Upper lobe of right lung (tissue), 1 donor: ENCODE measurements around the gene TXNDC17. TPM values are rescaled to one million over a fixed set of nuclear protein-coding genes. Genes with fewer than 3 reads are reported as not detected.

ENCODE experiments used
- ATAC-seq: fragments of 200-7000 bp; cut with Tn5 transposase; one replicate; pipeline ENCODE4 v1.9.1; 2020; ENCODE audit warnings: mild to moderate bottlenecking, moderate library complexity
- DNase-seq: peaks from one replicate; pipeline ENCODE4 v3.0.0-alpha.2; 2020
- H3K27ac ChIP-seq: fragments of 200-600 bp; one replicate; pipeline ENCODE4 v1.8.0; 2022
- H3K27me3 ChIP-seq: fragments of 200-600 bp; one replicate; pipeline ENCODE4 v1.8.0; 2022; ENCODE audit warnings: mild to moderate bottlenecking
- H3K36me3 ChIP-seq: fragments of 200-600 bp; one replicate; pipeline ENCODE4 v1.8.0; 2022
- H3K4me1 ChIP-seq: fragments of 200-600 bp; one replicate; pipeline ENCODE4 v1.8.0; 2022
- H3K4me3 ChIP-seq: fragments of 200-600 bp; one replicate; pipeline ENCODE4 v1.8.0; 2022; ENCODE audit warnings: mild to moderate bottlenecking
- H3K9me3 ChIP-seq: fragments of 200-600 bp; one replicate; pipeline ENCODE4 v1.8.0; 2022
- intact Hi-C: fragments of 100-400 bp; cut with DNase I; formaldehyde crosslinking; loops from one replicate; pipeline ENCODE4 v1.11.0; 2022
- total RNA-seq: library from RNA; stranded (reverse); fragmentation: NEBNext Ultra II Directional; extraction: Animal tissue kit (Norgen Biotek cat#: 25700); gene quantifications from one replicate; pipeline ENCODE4 v1.2.1, GENCODE V29; 2021
- TF ChIP-seq, protein P1 (sequence below): fragments of 200-600 bp; IDR thresholded peaks from one replicate; pipeline ENCODE4 v1.8.0; 2022; ENCODE audit warnings: antibody characterized with exemption
- donor health status: DM: no; HTN: yes; CAD: no; lungs with severe emphysema.

TXNDC17 gene
- total RNA-seq, 1 donor from 2014 or later, result 44.6 TPM

DNA sequence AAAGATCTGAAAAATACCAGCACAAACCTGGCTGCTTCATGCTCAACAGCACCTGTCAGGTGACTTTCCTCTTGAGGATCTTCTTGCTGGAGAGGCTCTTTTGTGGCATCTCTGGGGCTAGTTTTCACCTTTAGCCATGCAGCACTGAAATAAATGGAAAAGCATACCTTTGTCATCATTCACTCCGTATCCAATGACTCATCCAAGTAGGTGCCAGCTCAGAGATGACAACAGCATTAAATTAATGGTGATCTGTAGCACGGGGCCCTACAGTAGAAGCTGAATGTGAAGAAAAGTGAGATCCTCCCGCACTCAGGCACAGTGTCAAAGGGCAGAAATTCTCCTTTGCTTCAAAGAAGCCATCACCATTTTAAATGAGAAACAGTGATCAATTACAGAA lies 32.5 kb upstream of the TXNDC17 start:
- no peaks in the 10 kb centered on the region for H3K9me3 ChIP-seq
- H3K4me1 ChIP-seq, result peaks cover 4% of the 10 kb centered on the region
- intact Hi-C loops, result no loop called here
- H3K4me3 ChIP-seq, result no peak overlapping the region
- H3K27me3 ChIP-seq, result no peaks in the 10 kb centered on the region
- TF ChIP-seq, protein P1, sequence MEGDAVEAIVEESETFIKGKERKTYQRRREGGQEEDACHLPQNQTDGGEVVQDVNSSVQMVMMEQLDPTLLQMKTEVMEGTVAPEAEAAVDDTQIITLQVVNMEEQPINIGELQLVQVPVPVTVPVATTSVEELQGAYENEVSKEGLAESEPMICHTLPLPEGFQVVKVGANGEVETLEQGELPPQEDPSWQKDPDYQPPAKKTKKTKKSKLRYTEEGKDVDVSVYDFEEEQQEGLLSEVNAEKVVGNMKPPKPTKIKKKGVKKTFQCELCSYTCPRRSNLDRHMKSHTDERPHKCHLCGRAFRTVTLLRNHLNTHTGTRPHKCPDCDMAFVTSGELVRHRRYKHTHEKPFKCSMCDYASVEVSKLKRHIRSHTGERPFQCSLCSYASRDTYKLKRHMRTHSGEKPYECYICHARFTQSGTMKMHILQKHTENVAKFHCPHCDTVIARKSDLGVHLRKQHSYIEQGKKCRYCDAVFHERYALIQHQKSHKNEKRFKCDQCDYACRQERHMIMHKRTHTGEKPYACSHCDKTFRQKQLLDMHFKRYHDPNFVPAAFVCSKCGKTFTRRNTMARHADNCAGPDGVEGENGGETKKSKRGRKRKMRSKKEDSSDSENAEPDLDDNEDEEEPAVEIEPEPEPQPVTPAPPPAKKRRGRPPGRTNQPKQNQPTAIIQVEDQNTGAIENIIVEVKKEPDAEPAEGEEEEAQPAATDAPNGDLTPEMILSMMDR, result no peak
- H3K36me3 ChIP-seq, result peaks cover 65% of the 10 kb centered on the region
- ATAC-seq (no peak), DNase-seq (no peak)
- H3K27ac ChIP-seq, result no peak overlapping the region

DNA sequence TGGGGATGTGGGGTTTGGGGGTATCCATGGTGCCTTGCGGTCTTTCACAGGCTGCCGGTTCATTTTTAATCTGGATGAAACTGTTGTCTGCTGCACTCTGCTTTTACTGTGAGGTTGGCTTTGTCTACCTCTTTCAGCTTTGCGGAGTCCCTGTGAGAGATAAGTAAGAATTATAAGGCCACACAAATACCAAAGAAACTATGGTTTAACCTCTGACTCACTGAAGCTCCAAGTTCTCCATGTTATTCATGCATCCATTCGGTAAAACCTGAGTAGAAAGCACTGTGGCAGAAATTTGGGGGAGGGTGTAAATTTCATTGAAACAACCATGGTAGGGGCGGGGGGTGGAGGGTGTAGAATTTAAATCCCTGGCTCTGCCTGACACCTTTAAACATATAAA lies 30.8 kb upstream of the TXNDC17 start:
- DNase-seq (no peak), ATAC-seq (no peak)
- no peak overlapping the region for H3K27ac ChIP-seq
- no peak overlapping the region for H3K4me3 ChIP-seq
- intact Hi-C loops, result no loop called here
- TF ChIP-seq, protein P1, result no peak
- H3K9me3 ChIP-seq, result no peaks in the 10 kb centered on the region
- no peaks in the 10 kb centered on the region for H3K27me3 ChIP-seq
- H3K36me3 ChIP-seq, result peaks cover 64% of the 10 kb centered on the region
- no peaks in the 10 kb centered on the region for H3K4me1 ChIP-seq

DNA sequence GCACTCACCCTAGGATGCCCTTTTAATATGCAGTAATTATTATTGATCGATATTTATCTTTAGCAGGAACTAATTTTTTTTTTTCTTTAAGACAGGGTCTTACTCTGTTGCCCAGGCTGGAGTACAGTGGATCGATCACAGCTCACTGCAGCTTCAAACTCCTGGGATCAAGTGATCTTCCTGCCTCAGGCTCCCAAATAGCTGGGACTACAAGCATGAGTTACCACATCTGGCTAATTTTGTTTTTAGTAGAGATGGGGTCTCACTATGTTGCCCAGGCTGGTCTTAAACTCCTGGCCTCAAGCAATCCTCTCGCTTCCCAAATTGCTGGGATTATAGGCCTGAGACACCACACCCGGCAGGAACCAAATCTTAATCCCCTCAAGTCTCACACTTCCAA lies 29.6 kb upstream of the TXNDC17 start:
- Histone ChIP-seq H3K27ac (no peak overlapping the region), H3K36me3 (peaks cover 52% of the 10 kb centered on the region), H3K9me3 (no peaks in the 10 kb centered on the region), H3K27me3 (no peaks in the 10 kb centered on the region), H3K4me3 (no peak overlapping the region), H3K4me1 (no peaks in the 10 kb centered on the region)
- no peak for DNase-seq
- ATAC-seq, result no peak
- TF ChIP-seq, protein P1, result no peak
- intact Hi-C loops, result no loop called here

DNA sequence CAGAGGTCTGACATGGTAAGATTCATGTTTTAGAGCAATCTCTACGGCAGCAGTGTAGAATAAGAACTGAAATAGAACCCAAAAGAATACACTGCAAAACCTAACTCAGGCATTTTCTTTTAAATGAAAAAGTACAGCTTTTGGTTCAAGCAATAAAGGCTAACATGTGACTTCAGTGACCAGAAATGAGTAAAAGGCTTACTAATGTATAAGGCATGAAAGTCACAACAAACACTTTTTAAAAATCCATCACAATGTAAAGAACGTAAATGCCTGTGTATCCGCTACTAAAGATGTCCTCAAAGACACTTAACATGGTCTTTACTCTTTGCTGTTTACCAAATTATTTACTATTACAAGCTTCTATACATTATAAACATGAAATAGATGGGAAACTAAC lies 16.9 kb upstream of the TXNDC17 start:
- no peak for DNase-seq
- intact Hi-C loops, result no loop called here

DNA sequence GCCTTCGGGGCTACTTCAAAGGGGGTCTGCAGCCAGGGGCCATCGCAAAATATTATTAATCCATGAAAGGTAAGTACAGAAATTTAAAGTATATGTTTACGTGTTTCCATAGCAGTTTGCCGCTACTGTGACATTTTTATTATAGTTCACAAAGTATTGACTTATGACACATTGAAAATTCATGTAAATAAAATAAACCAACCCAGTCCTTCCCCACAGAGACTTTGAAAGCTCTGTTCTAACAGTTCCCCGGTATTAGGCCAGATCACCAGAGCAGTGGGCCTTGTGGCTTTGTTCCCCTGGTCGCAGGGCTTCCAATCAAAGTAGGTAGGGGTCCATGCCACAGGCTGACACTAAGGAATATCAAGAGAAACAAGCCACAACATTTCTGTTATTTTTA lies 14.2 kb upstream of the TXNDC17 start:
- no peak for DNase-seq
- TF ChIP-seq, protein P1, result no peak
- no peak for ATAC-seq
- no peaks in the 10 kb centered on the region for H3K4me1 ChIP-seq
- no peak overlapping the region for H3K27ac ChIP-seq
- intact Hi-C loops, result no loop called here
- H3K27me3 ChIP-seq, result no peaks in the 10 kb centered on the region
- no peaks in the 10 kb centered on the region for H3K9me3 ChIP-seq
- no peak overlapping the region for H3K4me3 ChIP-seq
- peaks cover 80% of the 10 kb centered on the region for H3K36me3 ChIP-seq

More for the DNA sequence above, 16.9 kb upstream of the TXNDC17 start:
- TF ChIP-seq, protein P1, result no peak
- Histone ChIP-seq H3K27ac (no peak overlapping the region), H3K4me1 (no peaks in the 10 kb centered on the region), H3K4me3 (no peak overlapping the region), H3K9me3 (no peaks in the 10 kb centered on the region), H3K36me3 (peaks cover 87% of the 10 kb centered on the region), H3K27me3 (no peaks in the 10 kb centered on the region)
- ATAC-seq, result no peak

DNA sequence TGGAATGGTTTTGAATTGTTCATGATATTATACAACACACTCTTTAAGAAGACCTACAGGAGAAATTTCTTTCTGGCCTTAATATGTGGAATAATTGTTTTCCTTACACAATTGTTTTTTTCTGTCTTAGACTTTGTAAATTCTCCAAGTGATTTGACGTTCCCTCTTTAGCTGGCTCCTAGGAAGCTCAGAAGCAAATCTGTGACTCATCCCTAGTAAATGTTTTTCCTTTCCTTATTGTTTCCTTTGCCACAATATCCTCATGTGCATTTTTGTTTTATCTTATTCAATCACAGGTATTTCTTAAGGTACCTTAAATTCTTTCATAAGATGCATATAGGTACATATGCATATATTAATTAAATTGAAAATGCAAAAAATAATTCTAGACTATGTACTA lies 13.8 kb upstream of the TXNDC17 start:
- intact Hi-C loops, result no loop called here
- no peak overlapping the region for H3K27ac ChIP-seq

More for the DNA sequence above, 13.8 kb upstream of the TXNDC17 start:
- no peak overlapping the region for H3K4me3 ChIP-seq
- ATAC-seq (no peak), DNase-seq (no peak)
- TF ChIP-seq, protein P1, result no peak
- no peaks in the 10 kb centered on the region for H3K27me3 ChIP-seq
- no peaks in the 10 kb centered on the region for H3K4me1 ChIP-seq
- H3K9me3 ChIP-seq, result no peaks in the 10 kb centered on the region
- peaks cover 80% of the 10 kb centered on the region for H3K36me3 ChIP-seq
